NCI-H1048 (cell line): ENCODE measurements around the gene PALLD.

Experiments used
- DNase-seq: peaks from one replicate; lab custom pipeline; 2025; lab: John Stamatoyannopoulos, UW

Gene PALLD

GRCh38 chr4:168593399-168593798, 96.5 kb downstream of the PALLD start:
- no peak for DNase-seq

GRCh38 chr4:168594121-168594520, 97.3 kb downstream of the PALLD start:
- no peak for DNase-seq

GRCh38 chr4:168598191-168598590, 101.3 kb downstream of the PALLD start:
- DNase-seq = no peak

- DNase-seq = no peak
Observed at GRCh38 chr4:168600796-168601583, 104.1 kb downstream of the PALLD start.

- no peak for DNase-seq
Observed at GRCh38 chr4:168601899-168602298, 105.0 kb downstream of the PALLD start.

- no peak for DNase-seq
Observed at GRCh38 chr4:168604496-168605373, 107.9 kb downstream of the PALLD start.

GRCh38 chr4:168605411-168605810, 108.6 kb downstream of the PALLD start:
- no peak for DNase-seq

- DNase-seq = no peak
Observed at GRCh38 chr4:168607215-168607614, 110.4 kb downstream of the PALLD start.

GRCh38 chr4:168608771-168609170, 111.9 kb downstream of the PALLD start:
- DNase-seq = no peak

- no peak for DNase-seq
Observed at GRCh38 chr4:168609369-168609768, 112.5 kb downstream of the PALLD start.

- no peak for DNase-seq
Observed at GRCh38 chr4:168610911-168611530, 114.2 kb downstream of the PALLD start.

- no peak for DNase-seq
Observed at GRCh38 chr4:168612450-168613135, 115.7 kb downstream of the PALLD start.

- no peak for DNase-seq
Observed at GRCh38 chr4:168613869-168614268, 117.0 kb downstream of the PALLD start.

GRCh38 chr4:168614281-168615057, 117.6 kb downstream of the PALLD start:
- no peak for DNase-seq

- no peak for DNase-seq
Observed at GRCh38 chr4:168615294-168616065, 118.6 kb downstream of the PALLD start.

GRCh38 chr4:168618577-168619265, 121.9 kb downstream of the PALLD start:
- DNase-seq = no peak

- no peak for DNase-seq
Observed at GRCh38 chr4:168619266-168619631, 122.4 kb downstream of the PALLD start.

- no peak for DNase-seq
Observed at GRCh38 chr4:168621806-168622589, 125.1 kb downstream of the PALLD start.

GRCh38 chr4:168622600-168622999, 125.7 kb downstream of the PALLD start:
- no peak for DNase-seq
